Measurements from ENCODE around the gene AGAP5.

- TF ChIP-seq CHCHD3 (CRISPR knock-in tag; IDR thresholded peaks at IDR 0.05), result no peak
- TF ChIP-seq, protein P1, sequence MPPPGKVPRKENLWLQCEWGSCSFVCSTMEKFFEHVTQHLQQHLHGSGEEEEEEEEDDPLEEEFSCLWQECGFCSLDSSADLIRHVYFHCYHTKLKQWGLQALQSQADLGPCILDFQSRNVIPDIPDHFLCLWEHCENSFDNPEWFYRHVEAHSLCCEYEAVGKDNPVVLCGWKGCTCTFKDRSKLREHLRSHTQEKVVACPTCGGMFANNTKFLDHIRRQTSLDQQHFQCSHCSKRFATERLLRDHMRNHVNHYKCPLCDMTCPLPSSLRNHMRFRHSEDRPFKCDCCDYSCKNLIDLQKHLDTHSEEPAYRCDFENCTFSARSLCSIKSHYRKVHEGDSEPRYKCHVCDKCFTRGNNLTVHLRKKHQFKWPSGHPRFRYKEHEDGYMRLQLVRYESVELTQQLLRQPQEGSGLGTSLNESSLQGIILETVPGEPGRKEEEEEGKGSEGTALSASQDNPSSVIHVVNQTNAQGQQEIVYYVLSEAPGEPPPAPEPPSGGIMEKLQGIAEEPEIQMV (CRISPR knock-in tag; IDR thresholded peaks at IDR 0.05; ENCODE audit: low read depth), result no peak
- no peak for TF ChIP-seq PHF8 (CRISPR knock-in tag; IDR thresholded peaks at IDR 0.05)
- TF ChIP-seq ETS1 (CRISPR knock-in tag; IDR thresholded peaks at IDR 0.05), result no peak
- no peak for TF ChIP-seq PHF20 (CRISPR knock-in tag; IDR thresholded peaks at IDR 0.05)
- no peak for TF ChIP-seq EP300 (IDR thresholded peaks at IDR 0.05; ENCODE audit: low read depth in 2 of 2, low read length in 2 of 2)
- TF ChIP-seq EP300 (CRISPR knock-in tag; IDR thresholded peaks at IDR 0.05; ENCODE audit: borderline replicate concordance), result no peak
- TF ChIP-seq SIN3A (IDR thresholded peaks at IDR 0.05; ENCODE audit: borderline replicate concordance, low read depth, low read length), result no peak
Observed at GRCh38 chr10:73641328-73642060, 56.4 kb downstream of the AGAP5 start, which contains the start of gene MYOZ1.

Data from HepG2 (cell line).